ACC112 (cell line): ENCODE measurements around the gene WDR27.

Experiments used
- H2AFZ ChIP-seq: fragments of 200-600 bp; sonication (generic); one replicate; pipeline ENCODE4 v1.6.0; 2017; ENCODE audit warnings: antibody characterized with exemption, low read length; ENCODE audit not compliant: unreplicated experiment
- H3K27ac ChIP-seq: fragments of 200-600 bp; sonication (generic); 2 replicates; pipeline ENCODE4 v1.5.1; 2014; ENCODE audit warnings: low read depth, mild to moderate bottlenecking, antibody characterized with exemption, low read length, moderate library complexity
- H3K27me3 ChIP-seq: fragments of 200-600 bp; sonication (generic); 2 replicates; pipeline ENCODE4 v1.6.1; 2014; ENCODE audit warnings: mild to moderate bottlenecking, antibody characterized with exemption, low read length, moderate library complexity, mixed read lengths; ENCODE audit not compliant: insufficient read depth
- H3K36me3 ChIP-seq: fragments of 200-600 bp; sonication (generic); 2 replicates; pipeline ENCODE4 v1.6.1; 2016; ENCODE audit warnings: mild to moderate bottlenecking, antibody characterized with exemption, low read length, moderate library complexity, mixed read lengths; ENCODE audit not compliant: insufficient read depth
- H3K4me1 ChIP-seq: fragments of 200-600 bp; sonication (generic); one replicate; pipeline ENCODE4 v1.6.1; 2016; ENCODE audit warnings: low read length, mixed read lengths; ENCODE audit not compliant: insufficient read depth, unreplicated experiment, control insufficient read depth
- H3K4me3 ChIP-seq: fragments of 200-600 bp; sonication (generic); 2 replicates; pipeline ENCODE4 v1.5.1; 2014; ENCODE audit warnings: mild to moderate bottlenecking, low read depth, low read length
- H3K79me2 ChIP-seq: fragments of 200-600 bp; sonication (generic); one replicate; pipeline ENCODE4 v1.6.0; 2016; ENCODE audit warnings: low read length; ENCODE audit not compliant: control insufficient read depth, unreplicated experiment, insufficient read depth

The WDR27 gene

DNA sequence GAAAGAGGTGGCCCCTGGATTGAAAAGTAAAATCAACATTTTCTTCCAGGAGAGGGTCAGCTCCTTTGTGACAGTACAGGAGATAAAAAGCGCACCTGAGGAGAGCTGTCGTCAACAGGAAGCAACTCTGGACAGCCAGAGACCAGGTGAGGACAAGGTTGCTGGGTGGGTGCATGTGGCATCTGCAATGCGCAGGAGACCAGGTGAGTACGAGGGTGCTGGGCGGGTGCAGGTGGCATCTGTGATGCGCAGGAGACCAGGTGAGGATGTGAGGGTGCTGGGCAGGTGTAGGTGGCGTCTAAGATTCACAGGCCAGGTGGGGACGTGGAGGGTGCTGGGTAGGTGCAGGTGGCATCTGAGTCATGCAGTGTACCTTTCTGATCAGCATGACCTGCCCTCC, 38.4 kb downstream of the WDR27 start:
- Histone ChIP-seq H2AFZ (no peak overlapping the region), H3K27ac (no peak overlapping the region), H3K36me3 (no peaks in the 10 kb centered on the region; the same call in 1 of the 2 replicates), H3K27me3 (no peaks in the 10 kb centered on the region), H3K4me1 (no peaks in the 10 kb centered on the region), H3K79me2 (no peaks in the 10 kb centered on the region), H3K4me3 (no peak overlapping the region)

DNA sequence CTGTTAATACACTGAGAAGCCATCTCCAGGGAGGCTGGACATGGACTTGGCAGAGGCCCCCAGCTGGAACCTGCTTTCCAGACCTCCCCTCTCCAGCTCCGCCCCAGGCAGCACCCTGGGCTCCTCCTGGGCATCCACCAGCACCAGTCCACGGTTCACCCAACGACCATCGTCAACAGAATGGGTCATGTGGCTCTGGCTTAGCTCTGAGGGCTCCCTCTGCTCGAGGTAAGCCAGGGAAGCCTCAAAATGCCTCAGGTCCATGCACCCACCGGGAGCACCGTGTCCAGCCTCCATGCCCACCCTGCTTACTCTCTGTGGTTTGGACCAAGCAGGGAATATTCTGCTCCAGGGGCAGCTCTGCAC, 40.5 kb downstream of the WDR27 start:
- Histone ChIP-seq H3K4me1 (no peaks in the 10 kb centered on the region), H2AFZ (no peak overlapping the region), H3K36me3 (peaks cover 4% of the 10 kb centered on the region), H3K27me3 (no peaks in the 10 kb centered on the region), H3K79me2 (no peaks in the 10 kb centered on the region), H3K27ac (no peak overlapping the region), H3K4me3 (no peak overlapping the region)

DNA sequence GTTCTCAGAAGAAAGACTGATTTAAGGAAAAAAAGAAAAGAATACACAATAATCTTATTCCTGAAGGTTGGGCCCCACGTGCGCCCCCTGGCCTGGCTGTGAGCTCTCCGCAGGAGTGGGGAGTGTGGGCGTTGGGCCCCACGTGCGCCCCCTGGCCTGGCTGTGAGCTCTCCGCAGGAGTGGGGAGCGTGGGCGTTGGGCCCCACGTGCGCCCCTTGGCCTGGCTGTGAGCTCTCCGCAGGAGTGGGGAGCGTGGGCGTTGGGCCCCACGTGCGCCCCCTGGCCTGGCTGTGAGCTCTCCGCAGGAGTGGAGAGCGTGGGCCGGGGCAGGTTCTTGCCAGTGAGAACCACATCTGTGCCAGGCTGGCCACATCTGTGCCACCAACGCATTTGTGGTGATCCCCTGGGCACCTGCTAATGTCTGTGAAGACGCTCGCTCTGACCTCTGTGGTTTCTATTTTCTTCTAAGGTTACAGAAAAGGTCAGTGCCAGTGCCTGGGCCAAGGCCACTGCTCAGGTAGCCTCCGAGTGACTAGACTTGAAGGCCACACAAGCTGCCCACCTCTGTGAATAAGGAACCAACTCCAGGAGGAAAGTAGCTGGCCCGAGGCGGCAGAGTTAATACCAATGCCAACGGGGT, 41.0 kb downstream of the WDR27 start:
- Histone ChIP-seq H3K27ac (no peak overlapping the region), H3K4me3 (no peak overlapping the region), H3K79me2 (no peaks in the 10 kb centered on the region), H2AFZ (no peak overlapping the region), H3K36me3 (peaks cover 4% of the 10 kb centered on the region), H3K4me1 (no peaks in the 10 kb centered on the region), H3K27me3 (no peaks in the 10 kb centered on the region)

DNA sequence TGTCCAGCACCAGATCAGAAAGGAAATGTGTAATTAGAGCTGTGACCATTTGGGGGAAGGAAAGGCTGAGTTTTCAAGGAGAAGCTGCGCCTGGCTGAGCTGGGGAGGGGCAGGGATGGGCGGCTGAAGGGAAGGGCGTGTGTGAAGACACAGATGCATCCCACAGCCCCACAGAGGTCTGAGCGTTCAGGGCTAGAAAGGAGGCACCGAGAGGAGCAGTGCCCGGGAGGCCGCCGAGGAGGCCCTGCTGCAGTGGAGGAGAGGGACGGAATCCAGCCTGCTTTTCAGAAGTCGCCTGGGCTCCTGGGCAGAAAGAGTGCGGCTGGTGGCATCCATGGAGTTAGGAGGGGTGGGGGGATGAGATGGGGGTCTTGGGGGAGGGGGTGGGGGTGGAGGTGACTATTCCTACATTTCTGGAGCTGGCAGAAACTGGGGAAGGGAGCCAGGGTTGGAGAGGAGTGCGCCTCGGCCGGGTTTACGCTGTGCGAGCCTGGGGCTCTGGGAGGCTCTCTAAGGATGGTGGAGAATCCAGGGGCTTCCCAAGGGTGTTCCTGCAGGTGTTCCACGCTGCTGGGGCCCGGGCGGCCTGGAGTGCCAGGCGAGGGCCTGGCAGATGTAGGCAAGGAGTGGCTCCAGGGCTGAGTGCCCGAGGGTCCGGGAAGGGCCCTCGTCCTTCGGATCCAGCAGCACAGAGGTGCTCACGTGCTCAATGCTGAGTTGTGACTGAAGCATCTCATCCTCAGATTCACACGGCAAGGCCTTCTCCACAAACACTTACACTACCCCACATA, 41.8 kb downstream of the WDR27 start:
- H3K36me3 ChIP-seq = peaks cover 4% of the 10 kb centered on the region

DNA sequence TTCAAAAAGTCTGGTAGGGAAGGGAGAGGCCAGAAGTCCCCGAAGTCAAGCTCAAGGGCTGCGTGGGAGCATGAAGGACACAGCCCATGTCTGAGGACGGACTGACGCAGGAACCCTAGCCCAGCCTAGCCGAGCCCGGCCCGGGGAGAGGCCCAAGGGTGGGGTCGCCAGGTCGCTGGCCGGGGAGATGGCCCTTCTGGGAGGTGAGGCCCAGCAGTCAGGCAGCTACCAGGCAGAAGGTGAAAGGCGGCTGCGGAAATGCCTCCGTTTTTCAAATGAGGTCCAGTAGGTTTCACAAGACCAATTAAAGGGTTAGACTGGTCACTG, 44.6 kb downstream of the WDR27 start:
- Histone ChIP-seq H2AFZ (no peak overlapping the region), H3K79me2 (no peaks in the 10 kb centered on the region), H3K4me1 (no peaks in the 10 kb centered on the region), H3K4me3 (no peak overlapping the region), H3K36me3 (peaks cover 4% of the 10 kb centered on the region), H3K27ac (no peak overlapping the region), H3K27me3 (no peaks in the 10 kb centered on the region)

More for the DNA sequence above, 41.8 kb downstream of the WDR27 start:
- Histone ChIP-seq H2AFZ (no peak overlapping the region), H3K27me3 (no peaks in the 10 kb centered on the region), H3K79me2 (no peaks in the 10 kb centered on the region), H3K27ac (no peak overlapping the region), H3K4me3 (no peak overlapping the region), H3K4me1 (no peaks in the 10 kb centered on the region)

DNA sequence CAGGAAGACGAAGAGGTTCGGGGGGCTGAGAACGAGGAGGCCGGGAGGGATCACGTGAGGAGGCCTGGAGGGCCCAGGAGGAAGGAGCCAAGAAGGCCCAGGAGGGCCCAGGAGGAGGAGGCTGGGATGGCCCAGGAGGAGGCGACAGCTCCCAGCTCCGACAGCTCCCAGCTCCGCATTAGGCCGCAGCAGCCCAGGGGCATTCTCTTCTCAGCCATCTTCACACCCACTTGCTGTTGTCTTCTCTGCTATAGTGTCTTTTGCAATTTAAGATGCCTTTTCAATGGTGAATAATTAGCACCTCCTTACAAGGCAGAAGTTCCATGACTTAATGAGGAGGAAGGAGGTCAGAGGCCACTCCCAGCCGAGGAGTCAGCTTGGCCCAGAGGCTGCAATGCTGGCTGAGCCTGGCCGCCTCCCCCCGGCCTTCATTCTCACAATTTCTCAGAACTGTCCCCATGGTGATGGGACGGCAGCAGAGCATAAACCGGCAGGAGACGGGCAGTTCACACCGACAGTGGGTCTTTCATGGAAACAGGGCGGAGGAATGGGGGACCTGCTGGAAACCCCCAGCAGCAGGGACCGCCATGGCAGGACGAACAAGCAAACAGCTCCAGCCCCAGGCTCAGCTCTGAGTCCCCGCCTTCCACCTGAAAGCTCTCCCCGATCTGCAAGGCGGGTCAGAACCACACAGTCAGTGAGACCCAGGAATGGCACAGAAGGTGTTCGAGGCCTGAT, 45.1 kb downstream of the WDR27 start:
- no peaks in the 10 kb centered on the region for H3K27me3 ChIP-seq
- no peaks in the 10 kb centered on the region for H3K4me1 ChIP-seq
- no peak overlapping the region for H2AFZ ChIP-seq
- H3K4me3 ChIP-seq = no peak overlapping the region
- H3K79me2 ChIP-seq = no peaks in the 10 kb centered on the region
- H3K27ac ChIP-seq = no peak overlapping the region
- peaks cover 4% of the 10 kb centered on the region for H3K36me3 ChIP-seq

DNA sequence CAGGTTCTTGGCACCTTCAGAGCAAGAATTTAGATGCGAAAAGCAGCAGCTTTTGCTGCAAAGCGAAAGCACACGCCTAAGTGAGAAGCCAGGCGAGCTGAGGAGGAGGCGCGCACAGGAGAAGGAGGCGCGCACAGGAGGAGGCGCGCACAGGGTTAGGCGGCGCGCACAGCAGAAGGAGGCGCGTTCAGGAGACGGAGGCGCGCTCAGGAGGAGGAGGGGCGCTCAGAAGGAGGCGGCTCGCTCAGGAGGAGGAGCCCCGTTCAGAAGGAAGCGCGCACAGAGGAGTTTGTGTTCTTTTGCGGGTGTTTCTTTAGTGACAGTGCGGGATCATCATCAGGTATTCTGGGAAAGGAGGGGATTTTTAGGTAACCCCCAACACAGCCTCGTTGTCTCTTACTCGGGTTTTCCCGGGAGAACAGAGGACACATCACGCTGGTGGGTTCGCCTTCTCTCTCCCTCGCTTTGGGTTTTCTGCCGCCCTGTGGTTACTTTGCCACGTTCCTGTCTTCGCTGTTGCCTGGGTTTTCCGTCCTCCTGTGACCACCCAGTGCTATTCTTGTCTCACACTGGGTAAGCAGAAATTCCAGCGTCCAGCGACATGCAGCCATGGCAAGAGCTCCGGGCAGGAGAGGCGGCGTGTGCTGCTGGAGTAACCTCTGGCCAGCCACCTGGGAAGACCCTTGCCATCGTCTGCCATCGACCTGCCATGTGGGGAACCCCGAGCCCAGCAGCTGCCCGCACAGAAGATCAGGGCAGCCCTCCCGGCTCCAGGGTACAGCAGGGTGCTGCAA, 47.0 kb downstream of the WDR27 start:
- H3K27ac ChIP-seq = peak overlapping the region; percentile 14; the same call in 1 of the 2 replicates
- no peaks in the 10 kb centered on the region for H3K4me1 ChIP-seq
- peaks cover 4% of the 10 kb centered on the region for H3K36me3 ChIP-seq
- H3K79me2 ChIP-seq = no peaks in the 10 kb centered on the region
- peak overlapping the region; percentile 69 for H2AFZ ChIP-seq
- H3K27me3 ChIP-seq = no peaks in the 10 kb centered on the region
- peak overlapping the region; percentile 79 for H3K4me3 ChIP-seq

DNA sequence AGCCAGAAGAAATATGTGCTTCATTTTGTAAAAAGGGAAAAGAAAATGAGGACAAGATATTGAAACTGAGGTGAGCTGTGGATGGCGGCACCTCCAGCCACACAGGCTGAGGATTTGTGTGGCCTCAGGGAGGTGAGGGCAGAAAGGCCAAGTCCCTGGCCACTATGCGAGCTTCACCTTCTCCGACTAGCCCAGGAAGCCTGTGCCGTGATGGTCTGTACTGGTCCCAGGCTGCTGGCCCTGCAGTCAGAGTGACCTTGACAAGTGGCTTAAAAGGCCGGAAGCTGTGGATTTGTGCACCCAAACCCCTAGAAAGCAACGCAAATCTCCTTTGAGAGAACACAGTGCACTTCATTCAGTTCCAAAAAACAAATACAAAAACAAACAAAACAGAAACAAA, 48.1 kb downstream of the WDR27 start:
- Histone ChIP-seq H3K4me1 (no peaks in the 10 kb centered on the region), H3K36me3 (peaks cover 4% of the 10 kb centered on the region; the same call in 1 of the 2 replicates), H3K79me2 (no peaks in the 10 kb centered on the region), H3K27ac (no peak overlapping the region), H3K4me3 (peak overlapping the region; percentile 79), H2AFZ (no peak overlapping the region), H3K27me3 (no peaks in the 10 kb centered on the region)

DNA sequence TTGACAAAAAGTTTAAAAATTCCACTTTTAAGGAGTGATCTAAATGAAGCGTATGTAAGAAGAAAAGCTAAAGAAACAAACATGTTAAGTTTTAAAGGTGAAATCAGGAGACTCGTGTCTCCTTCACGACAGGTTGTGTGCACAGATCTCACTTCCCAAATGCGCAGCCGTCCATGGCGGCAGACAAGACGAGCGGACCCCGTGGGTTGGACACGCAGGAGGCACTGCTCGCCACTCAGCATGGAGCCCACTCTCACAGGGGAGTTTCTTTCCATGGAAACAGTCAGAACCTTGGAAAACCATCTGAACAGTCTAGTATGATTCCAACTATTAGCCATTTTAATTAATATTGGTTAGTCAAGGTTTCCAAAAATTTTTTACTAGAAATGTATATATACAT, 48.9 kb downstream of the WDR27 start:
- H3K36me3 ChIP-seq = peaks cover 4% of the 10 kb centered on the region; the same call in 1 of the 2 replicates

DNA sequence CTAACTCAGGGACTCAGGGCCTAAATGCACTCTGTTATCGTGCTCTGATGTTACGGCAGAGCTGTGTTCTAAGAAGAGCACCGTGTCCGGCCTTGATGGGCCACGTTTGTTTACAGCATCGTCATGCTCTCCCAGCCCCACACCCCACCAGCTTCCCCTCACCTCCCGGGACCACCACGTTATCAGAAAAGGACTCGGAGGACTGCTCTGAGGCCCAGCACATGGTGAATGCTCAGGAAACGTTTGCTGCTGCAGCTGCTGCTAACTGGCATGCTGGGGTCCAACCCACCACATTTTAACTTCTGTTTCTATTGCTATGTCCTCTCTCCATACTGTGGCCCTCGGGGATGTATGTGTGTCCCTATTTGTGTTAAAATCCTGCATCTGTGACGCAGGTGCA, 50.3 kb downstream of the WDR27 start:
- no peak overlapping the region for H2AFZ ChIP-seq
- H3K79me2 ChIP-seq = no peaks in the 10 kb centered on the region
- no peak overlapping the region for H3K4me3 ChIP-seq
- no peaks in the 10 kb centered on the region for H3K4me1 ChIP-seq
- no peak overlapping the region for H3K27ac ChIP-seq
- H3K27me3 ChIP-seq = no peaks in the 10 kb centered on the region
- H3K36me3 ChIP-seq = no peaks in the 10 kb centered on the region

More for the DNA sequence above, 48.9 kb downstream of the WDR27 start:
- H3K4me1 ChIP-seq = no peaks in the 10 kb centered on the region
- H3K27me3 ChIP-seq = no peaks in the 10 kb centered on the region
- no peak overlapping the region for H3K27ac ChIP-seq
- H3K4me3 ChIP-seq = no peak overlapping the region
- H3K79me2 ChIP-seq = no peaks in the 10 kb centered on the region
- H2AFZ ChIP-seq = no peak overlapping the region
